ENCODE data around the gene TSPAN9. TPM values are rescaled to one million over a fixed set of nuclear protein-coding genes. Genes with fewer than 3 reads are reported as not detected.

TSPAN9 gene
- total and polyA plus RNA-seq, 9 of the 15 experiments (the other 6 are each of a cell fraction or from before 2014, with no cell fraction given), result 0.23 to 2.1 (median 0.60) TPM; not detected in 2

DNA sequence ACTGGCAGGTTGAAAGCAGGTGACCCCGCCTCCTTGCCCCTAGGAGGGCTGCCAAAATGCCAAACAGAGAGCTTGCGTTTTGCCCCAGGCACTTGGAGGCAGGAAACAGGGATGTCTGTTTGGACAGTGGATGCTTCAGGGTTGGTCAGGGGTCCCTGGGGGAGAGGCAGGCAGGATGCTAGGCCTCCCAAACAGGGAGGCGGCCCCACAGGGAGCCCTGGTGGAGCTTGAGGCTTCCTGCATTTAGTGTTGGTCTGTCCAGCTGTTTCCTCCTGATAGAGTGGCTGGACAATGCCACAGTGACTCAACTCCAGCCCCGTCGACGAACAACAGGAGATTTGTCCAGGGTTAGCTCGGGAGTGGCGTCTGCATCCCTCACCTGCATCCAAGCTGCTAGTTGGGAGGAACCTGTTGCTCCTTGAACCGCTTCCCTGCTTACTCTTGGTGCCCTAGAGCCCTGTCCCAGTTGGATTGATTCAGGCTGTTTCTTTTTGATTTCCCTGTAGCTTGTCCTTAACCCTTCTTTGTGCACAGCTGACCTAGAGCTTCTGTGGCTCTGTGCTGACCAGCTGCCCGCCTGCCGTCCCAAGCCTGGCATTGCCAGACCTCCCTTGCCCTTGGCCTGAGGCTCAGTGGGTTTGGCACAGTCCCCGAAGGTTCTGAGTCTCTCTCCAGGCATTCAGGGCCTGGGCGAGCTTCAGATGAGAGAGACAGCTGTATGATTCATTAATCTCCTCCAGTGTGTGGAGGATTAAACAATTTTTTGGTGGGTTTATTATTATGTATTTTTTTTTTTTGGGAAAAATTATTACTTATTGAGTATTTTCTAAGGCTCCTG is 45.9 kb downstream of the TSPAN9 start:
- H2AFZ ChIP-seq (ENCODE audit: low read depth, low read length), result no peak overlapping the region
- intact Hi-C loops (cut with micrococcal nuclease), result no loop called here
- in situ Hi-C loops (cut with MboI), result no loop called here
- no peak overlapping the region for H3K4me3 ChIP-seq
- DNase-seq (ENCODE audit: extremely low read depth in 1 of 4, low spot score in 3 of 4) (no peak), FAIRE-seq (no peak), ATAC-seq (no peak)
- no peak overlapping the region for H3K4me2 ChIP-seq (ENCODE audit: insufficient read depth, low read length)
- no peaks in the 10 kb centered on the region for H3K36me3 ChIP-seq (ENCODE audit: control insufficient read depth, insufficient read depth, low read length)
- peaks cover 3 to 28% of the 10 kb centered on the region in 2 experiments; a peak in 4 of 5 replicates for H3K27me3 ChIP-seq (ENCODE audit: control insufficient read depth in 2 of 2, insufficient read depth in 2 of 2, low read length in 2 of 2)
- no peaks in the 10 kb centered on the region for H3K4me1 ChIP-seq (replicated peaks in 1 of 2; ENCODE audit: control insufficient read depth in 2 of 2, insufficient read depth in 2 of 2, low read length in 2 of 2)
- CTCF ChIA-PET (ENCODE audit: low intra/inter-chr PET ratio), result no interaction called here
- no peaks in the 10 kb centered on the region for H3K9me1 ChIP-seq (ENCODE audit: control insufficient read depth, insufficient read depth, low read length)
- H4K20me1 ChIP-seq (replicated peaks; ENCODE audit: control insufficient read depth, insufficient read depth, low read length), result no peaks in the 10 kb centered on the region
- H3K79me2 ChIP-seq (ENCODE audit: control insufficient read depth, insufficient read depth, low read length), result no peaks in the 10 kb centered on the region
- POLR2A ChIA-PET, result interaction anchor here (0.7 kb wide), 1 partner anchor 9 kb away, joined by 3 read pairs; no protein-coding TSS in a partner anchor
- under 1% methylated on average over 13 of the region's 13 CpGs for WGBS (ENCODE audit: insufficient coverage, low coverage, missing lambda C conversion rate)
- no peaks in the 10 kb centered on the region for H3K9me3 ChIP-seq (replicated peaks; ENCODE audit: control insufficient read depth, insufficient read depth, low read depth, low read length)
- H3K27ac ChIP-seq (ENCODE audit: extremely low read depth, low read depth, low read length), result no peak overlapping the region
- H3K9ac ChIP-seq (ENCODE audit: insufficient read depth in 1 of 2, low read depth in 2 of 2, low read length in 2 of 2), result no peak overlapping the region
- BruUV-seq (replicated peaks), result no TSS peak
- TF ChIP-seq ZFP36 (IDR thresholded peaks at IDR 0.05; ENCODE audit: low read depth, low read length, partially characterized antibody), result no peak
- no peak for TF ChIP-seq ZNF764 (CRISPR knock-in tag; IDR thresholded peaks at IDR 0.05; ENCODE audit: low read depth)
- TF ChIP-seq, protein P1, sequence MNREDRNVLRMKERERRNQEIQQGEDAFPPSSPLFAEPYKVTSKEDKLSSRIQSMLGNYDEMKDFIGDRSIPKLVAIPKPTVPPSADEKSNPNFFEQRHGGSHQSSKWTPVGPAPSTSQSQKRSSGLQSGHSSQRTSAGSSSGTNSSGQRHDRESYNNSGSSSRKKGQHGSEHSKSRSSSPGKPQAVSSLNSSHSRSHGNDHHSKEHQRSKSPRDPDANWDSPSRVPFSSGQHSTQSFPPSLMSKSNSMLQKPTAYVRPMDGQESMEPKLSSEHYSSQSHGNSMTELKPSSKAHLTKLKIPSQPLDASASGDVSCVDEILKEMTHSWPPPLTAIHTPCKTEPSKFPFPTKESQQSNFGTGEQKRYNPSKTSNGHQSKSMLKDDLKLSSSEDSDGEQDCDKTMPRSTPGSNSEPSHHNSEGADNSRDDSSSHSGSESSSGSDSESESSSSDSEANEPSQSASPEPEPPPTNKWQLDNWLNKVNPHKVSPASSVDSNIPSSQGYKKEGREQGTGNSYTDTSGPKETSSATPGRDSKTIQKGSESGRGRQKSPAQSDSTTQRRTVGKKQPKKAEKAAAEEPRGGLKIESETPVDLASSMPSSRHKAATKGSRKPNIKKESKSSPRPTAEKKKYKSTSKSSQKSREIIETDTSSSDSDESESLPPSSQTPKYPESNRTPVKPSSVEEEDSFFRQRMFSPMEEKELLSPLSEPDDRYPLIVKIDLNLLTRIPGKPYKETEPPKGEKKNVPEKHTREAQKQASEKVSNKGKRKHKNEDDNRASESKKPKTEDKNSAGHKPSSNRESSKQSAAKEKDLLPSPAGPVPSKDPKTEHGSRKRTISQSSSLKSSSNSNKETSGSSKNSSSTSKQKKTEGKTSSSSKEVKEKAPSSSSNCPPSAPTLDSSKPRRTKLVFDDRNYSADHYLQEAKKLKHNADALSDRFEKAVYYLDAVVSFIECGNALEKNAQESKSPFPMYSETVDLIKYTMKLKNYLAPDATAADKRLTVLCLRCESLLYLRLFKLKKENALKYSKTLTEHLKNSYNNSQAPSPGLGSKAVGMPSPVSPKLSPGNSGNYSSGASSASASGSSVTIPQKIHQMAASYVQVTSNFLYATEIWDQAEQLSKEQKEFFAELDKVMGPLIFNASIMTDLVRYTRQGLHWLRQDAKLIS (CRISPR knock-in tag; IDR thresholded peaks at IDR 0.05), result no peak
- TF ChIP-seq HMG20B (CRISPR knock-in tag; IDR thresholded peaks at IDR 0.05), result no peak
- TF ChIP-seq TCFL5 (CRISPR knock-in tag; conservative IDR thresholded peaks at IDR 0.05), result no peak
- TF ChIP-seq, protein P2, sequence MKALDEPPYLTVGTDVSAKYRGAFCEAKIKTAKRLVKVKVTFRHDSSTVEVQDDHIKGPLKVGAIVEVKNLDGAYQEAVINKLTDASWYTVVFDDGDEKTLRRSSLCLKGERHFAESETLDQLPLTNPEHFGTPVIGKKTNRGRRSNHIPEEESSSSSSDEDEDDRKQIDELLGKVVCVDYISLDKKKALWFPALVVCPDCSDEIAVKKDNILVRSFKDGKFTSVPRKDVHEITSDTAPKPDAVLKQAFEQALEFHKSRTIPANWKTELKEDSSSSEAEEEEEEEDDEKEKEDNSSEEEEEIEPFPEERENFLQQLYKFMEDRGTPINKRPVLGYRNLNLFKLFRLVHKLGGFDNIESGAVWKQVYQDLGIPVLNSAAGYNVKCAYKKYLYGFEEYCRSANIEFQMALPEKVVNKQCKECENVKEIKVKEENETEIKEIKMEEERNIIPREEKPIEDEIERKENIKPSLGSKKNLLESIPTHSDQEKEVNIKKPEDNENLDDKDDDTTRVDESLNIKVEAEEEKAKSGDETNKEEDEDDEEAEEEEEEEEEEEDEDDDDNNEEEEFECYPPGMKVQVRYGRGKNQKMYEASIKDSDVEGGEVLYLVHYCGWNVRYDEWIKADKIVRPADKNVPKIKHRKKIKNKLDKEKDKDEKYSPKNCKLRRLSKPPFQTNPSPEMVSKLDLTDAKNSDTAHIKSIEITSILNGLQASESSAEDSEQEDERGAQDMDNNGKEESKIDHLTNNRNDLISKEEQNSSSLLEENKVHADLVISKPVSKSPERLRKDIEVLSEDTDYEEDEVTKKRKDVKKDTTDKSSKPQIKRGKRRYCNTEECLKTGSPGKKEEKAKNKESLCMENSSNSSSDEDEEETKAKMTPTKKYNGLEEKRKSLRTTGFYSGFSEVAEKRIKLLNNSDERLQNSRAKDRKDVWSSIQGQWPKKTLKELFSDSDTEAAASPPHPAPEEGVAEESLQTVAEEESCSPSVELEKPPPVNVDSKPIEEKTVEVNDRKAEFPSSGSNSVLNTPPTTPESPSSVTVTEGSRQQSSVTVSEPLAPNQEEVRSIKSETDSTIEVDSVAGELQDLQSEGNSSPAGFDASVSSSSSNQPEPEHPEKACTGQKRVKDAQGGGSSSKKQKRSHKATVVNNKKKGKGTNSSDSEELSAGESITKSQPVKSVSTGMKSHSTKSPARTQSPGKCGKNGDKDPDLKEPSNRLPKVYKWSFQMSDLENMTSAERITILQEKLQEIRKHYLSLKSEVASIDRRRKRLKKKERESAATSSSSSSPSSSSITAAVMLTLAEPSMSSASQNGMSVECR (CRISPR knock-in tag; IDR thresholded peaks at IDR 0.05), result no peak

All from K562 (cell line).